ENCODE data around the gene C1QTNF2. TPM values are rescaled to one million over a fixed set of nuclear protein-coding genes. Genes with fewer than 3 reads are reported as not detected.
A peak's percentile ranks its signal among the peaks of the same experiment; 100 is the strongest.

The C1QTNF2 gene
- total RNA-seq (under 1 TPM in 4 of 6 donors, not detected in 2; 0.09 to 0.41 (median 0.19) TPM), polyA plus RNA-seq (under 1 TPM; 0.27 to 0.38 TPM)

GRCh38 chr5:160369990-160370712 lies at the start of gene C1QTNF2:
TSS of gene C1QTNF2 (minus strand) at chr5:160370626. CDS start at chr5:160355011, 15,615 bp downstream.
- intact Hi-C loops (cut with DNase I), result no loop called here
- Histone ChIP-seq H3K27ac (no peak within 1 kb of the TSS), H3K27me3 (peaks cover 0 to 3% (median 0%) of the 10 kb centered on the region in 4 donors), H3K9me3 (no peaks in the 10 kb centered on the region), H3K4me1 (peaks cover 0 to 5% (median 0%) of the 10 kb centered on the region in 3 donors), H3K4me3 (peak within 1 kb of the TSS; percentile 9 to 54 (median 24)), H3K36me3 (no peaks in the 10 kb centered on the region)
- peak; percentile 18 to 69 (median 31) for DNase-seq
- ATAC-seq, result peak; percentile 73 to 89 (median 76)
- 2% methylated on average over 45 of the region's 45 CpGs for WGBS, 2 donors
- FAIRE-seq, result no peak
- no peak for TF ChIP-seq CTCF (IDR thresholded peaks at IDR 0.05)

GRCh38 chr5:160420331-160420610 lies 49.8 kb upstream of the C1QTNF2 start:
- no peak for ATAC-seq
- no peak for FAIRE-seq
- DNase-seq, result no peak
- H3K27me3 ChIP-seq, result no peaks in the 10 kb centered on the region
- H3K4me1 ChIP-seq, result peaks cover 6 to 24% (median 9%) of the 10 kb centered on the region in 3 donors
- H3K27ac ChIP-seq, result no peak overlapping the region
- no peak for TF ChIP-seq CTCF (IDR thresholded peaks at IDR 0.05)
- intact Hi-C loops (cut with DNase I), result no loop called here
- no peaks in the 10 kb centered on the region for H3K9me3 ChIP-seq
- H3K4me3 ChIP-seq, result no peak overlapping the region
- H3K36me3 ChIP-seq, result no peaks in the 10 kb centered on the region

- 39 to 41% methylated on average over 11 of the region's 11 CpGs for WGBS, 2 donors
- Histone ChIP-seq H3K36me3 (peaks cover 0 to under 1% (median 0%) of the 10 kb centered on the region in 3 donors), H3K4me1 (peaks cover 6 to 24% (median 9%) of the 10 kb centered on the region in 3 donors), H3K27me3 (no peaks in the 10 kb centered on the region), H3K27ac (peak overlapping the region; percentile 72 to 93 (median 86)), H3K9me3 (no peaks in the 10 kb centered on the region), H3K4me3 (peak overlapping the region; percentile 59 to 88 (median 68))
- TF ChIP-seq CTCF (IDR thresholded peaks at IDR 0.05), result no peak
- intact Hi-C loops (cut with DNase I), result no loop called here
- DNase-seq, result no peak
- no peak for ATAC-seq
- FAIRE-seq, result peak; percentile 51
Observed at GRCh38 chr5:160419458-160420330, 49.3 kb upstream of the C1QTNF2 start.

- Histone ChIP-seq H3K36me3 (peaks cover 0 to 10% (median 0%) of the 10 kb centered on the region in 3 donors), H3K27me3 (no peaks in the 10 kb centered on the region), H3K4me1 (peaks cover 6 to 24% (median 9%) of the 10 kb centered on the region in 3 donors), H3K27ac (peak within 1 kb of the TSS; percentile 72 to 93 (median 86)), H3K4me3 (peak within 1 kb of the TSS; percentile 59 to 88 (median 68)), H3K9me3 (no peaks in the 10 kb centered on the region)
- WGBS, 2 donors, result 1% methylated on average over 48 of the region's 48 CpGs
- peak; percentile 88 to 95 (median 94) for ATAC-seq
- FAIRE-seq, result peak; percentile 70
- peak; percentile 93 to 96 (median 94) for DNase-seq
- intact Hi-C loops (cut with DNase I), result no loop called here
- no peak for TF ChIP-seq CTCF (IDR thresholded peaks at IDR 0.05)
Observed at GRCh38 chr5:160418561-160419457, 48.4 kb upstream of the C1QTNF2 start, which contains the start of gene SLU7. TSS of gene SLU7 (minus strand) at chr5:160419081. CDS start at chr5:160415294, 3,787 bp downstream.
